ENCODE results near the gene TMEM30A. TPM values are rescaled to one million over a fixed set of nuclear protein-coding genes. Genes with fewer than 3 reads are reported as not detected.

TMEM30A gene
- total RNA-seq (2021; ENCODE audit: unreplicated experiment) (130 TPM), Bru-seq, nascent RNA (percentile 91 among the genes with signal in this experiment), BruChase-seq, experiment 1, labeled RNA remaining after a 2-hour chase (percentile 94 among the genes with signal in this experiment), BruChase-seq, experiment 2, labeled RNA remaining after a 6-hour chase (percentile 97 among the genes with signal in this experiment)
- polyA plus RNA-seq (2012; ENCODE audit: insufficient read length) = 43.5 TPM
- long read RNA-seq, full-length matches to known transcripts = 498 of 544 reads
- long read RNA-seq, partial matches to known transcripts = 11 of 544 reads
- long read RNA-seq, other reads (novel, unspliced or antisense) = 35 of 544 reads

DNA sequence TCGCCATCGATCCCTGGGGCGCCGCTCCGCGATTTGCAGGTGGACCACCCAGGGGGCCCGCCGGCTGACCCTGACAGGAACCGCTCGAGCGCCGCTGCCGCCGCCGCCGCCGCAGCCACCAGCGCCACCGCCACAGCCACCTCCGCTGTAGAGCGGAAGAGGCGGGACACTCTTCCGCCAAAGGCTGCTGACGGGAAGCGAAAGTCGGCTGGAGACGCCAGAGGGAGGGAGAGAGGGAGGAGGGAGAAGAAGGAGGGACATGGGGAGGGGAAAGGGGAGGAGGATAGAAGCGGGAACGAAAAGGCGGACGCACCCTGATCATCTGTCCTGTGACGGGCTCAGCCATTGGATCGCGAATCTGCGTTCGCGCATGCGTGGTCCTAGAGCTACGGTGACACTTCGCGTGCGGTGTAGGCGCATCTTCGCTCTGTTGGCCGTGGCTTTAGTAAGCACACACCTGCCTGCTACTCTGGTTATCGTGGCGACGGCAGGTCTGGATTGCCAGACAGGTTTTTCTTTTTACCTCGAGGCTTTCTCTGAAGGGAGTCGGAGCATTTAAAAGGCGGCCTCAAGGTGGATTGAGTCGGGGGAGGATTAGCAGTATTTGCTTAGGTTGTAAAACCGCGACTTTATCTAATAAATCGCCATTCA, at the start of gene TMEM30A:
TMEM30A (minus strand) TSS at position 161 of the 651 bp plus-strand sequence; CDS start at position 7, 154 bp downstream.
- TF ChIP-seq POLR2AphosphoS5 (IDR thresholded peaks at IDR 0.05; ENCODE audit: low read depth, low read length) (peak; percentile 93), TCF7L2 (IDR thresholded peaks at IDR 0.05; ENCODE audit: low read depth, low read length) (peak; percentile 71; the same call in 1 of the 2 replicates), REST (IDR thresholded peaks at IDR 0.05; ENCODE audit: insufficient read depth in 1 of 2, low read depth in 2 of 2, low read length in 1 of 2) (peak in 1 of 2 experiments; percentile 33; a peak in 1 of 4 replicates), SIN3A (IDR thresholded peaks at IDR 0.05; ENCODE audit: borderline replicate concordance, insufficient read depth, low read depth, low read length) (no peak; the same call in 1 of the 2 replicates)
- TF ChIP-seq, protein P1, sequence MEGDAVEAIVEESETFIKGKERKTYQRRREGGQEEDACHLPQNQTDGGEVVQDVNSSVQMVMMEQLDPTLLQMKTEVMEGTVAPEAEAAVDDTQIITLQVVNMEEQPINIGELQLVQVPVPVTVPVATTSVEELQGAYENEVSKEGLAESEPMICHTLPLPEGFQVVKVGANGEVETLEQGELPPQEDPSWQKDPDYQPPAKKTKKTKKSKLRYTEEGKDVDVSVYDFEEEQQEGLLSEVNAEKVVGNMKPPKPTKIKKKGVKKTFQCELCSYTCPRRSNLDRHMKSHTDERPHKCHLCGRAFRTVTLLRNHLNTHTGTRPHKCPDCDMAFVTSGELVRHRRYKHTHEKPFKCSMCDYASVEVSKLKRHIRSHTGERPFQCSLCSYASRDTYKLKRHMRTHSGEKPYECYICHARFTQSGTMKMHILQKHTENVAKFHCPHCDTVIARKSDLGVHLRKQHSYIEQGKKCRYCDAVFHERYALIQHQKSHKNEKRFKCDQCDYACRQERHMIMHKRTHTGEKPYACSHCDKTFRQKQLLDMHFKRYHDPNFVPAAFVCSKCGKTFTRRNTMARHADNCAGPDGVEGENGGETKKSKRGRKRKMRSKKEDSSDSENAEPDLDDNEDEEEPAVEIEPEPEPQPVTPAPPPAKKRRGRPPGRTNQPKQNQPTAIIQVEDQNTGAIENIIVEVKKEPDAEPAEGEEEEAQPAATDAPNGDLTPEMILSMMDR (IDR thresholded peaks at IDR 0.05) = no peak
- Histone ChIP-seq H3K4me3 (ENCODE audit: low read depth in 2 of 2, low read length in 2 of 2) (peak within 1 kb of the TSS; percentile 94), H3K9me3 (ENCODE audit: control insufficient read depth, insufficient read depth, low read depth, low read length) (no peaks in the 10 kb centered on the region), H3K4me1 (ENCODE audit: control insufficient read depth, insufficient read depth, low read length) (peaks cover 26% of the 10 kb centered on the region), H3K36me3 (ENCODE audit: control insufficient read depth, insufficient read depth, low read length) (no peaks in the 10 kb centered on the region; the same call in none of the 2 replicates), H3K27me3 (ENCODE audit: control insufficient read depth, insufficient read depth, low read length) (no peaks in the 10 kb centered on the region), H3K27ac (ENCODE audit: low read length) (peak within 1 kb of the TSS; percentile 89)
- ChIA-PET CTCF (no interaction called here), POLR2A (no interaction called here)
- DNase-seq (ENCODE audit: low read depth, low spot score) = peak; percentile 95
- in situ Hi-C loops (cut with HindIII; ENCODE audit: low pct_unique_long_range_greater_than_20kb, low sequenced_read_pairs) (no loop called here), intact Hi-C loops (cut with micrococcal nuclease; ENCODE audit: unreplicated experiment) (no loop called here)
- ATAC-seq = peak; percentile 99
- no TSS peak for BruUV-seq (replicated peaks)

- TF ChIP-seq TCF7L2 (IDR thresholded peaks at IDR 0.05; ENCODE audit: low read depth, low read length) = no peak
- TF ChIP-seq, protein P1 (IDR thresholded peaks at IDR 0.05) = no peak
- TF ChIP-seq POLR2AphosphoS5 (IDR thresholded peaks at IDR 0.05; ENCODE audit: low read depth, low read length) = no peak
- TF ChIP-seq SIN3A (IDR thresholded peaks at IDR 0.05; ENCODE audit: borderline replicate concordance, insufficient read depth, low read depth, low read length) = no peak
- no peak for TF ChIP-seq REST (IDR thresholded peaks at IDR 0.05; ENCODE audit: insufficient read depth in 1 of 2, low read depth in 2 of 2, low read length in 1 of 2)
- intact Hi-C loops (cut with micrococcal nuclease; ENCODE audit: unreplicated experiment) (no loop called here), in situ Hi-C loops (cut with HindIII; ENCODE audit: low pct_unique_long_range_greater_than_20kb, low sequenced_read_pairs) (no loop called here)
- no peak for ATAC-seq
- no TSS peak for BruUV-seq (replicated peaks)
- Histone ChIP-seq H3K9me3 (ENCODE audit: control insufficient read depth, insufficient read depth, low read depth, low read length) (no peaks in the 10 kb centered on the region), H3K27ac (ENCODE audit: low read length) (no peak overlapping the region), H3K36me3 (ENCODE audit: control insufficient read depth, insufficient read depth, low read length) (no peaks in the 10 kb centered on the region), H3K27me3 (ENCODE audit: control insufficient read depth, insufficient read depth, low read length) (peaks cover 3% of the 10 kb centered on the region; the same call in 1 of the 2 replicates), H3K4me1 (ENCODE audit: control insufficient read depth, insufficient read depth, low read length) (no peaks in the 10 kb centered on the region), H3K4me3 (ENCODE audit: low read depth in 2 of 2, low read length in 2 of 2) (no peak overlapping the region)
- CTCF ChIA-PET = no interaction called here
- no peak for DNase-seq (ENCODE audit: low read depth, low spot score)
- POLR2A ChIA-PET = no interaction called here
Measured at GRCh38 chr6:75333676-75334200, 49.1 kb upstream of the TMEM30A start.
